H1 (cell line): ENCODE results near the gene PRKCZ. TPM values are rescaled to one million over a fixed set of nuclear protein-coding genes. Genes with fewer than 3 reads are reported as not detected.

Experiments used
- CHD1 ChIP-seq: IDR thresholded peaks from 2 replicates; pipeline ENCODE4 v1.6.1; 2012; ENCODE audit warnings: low read depth, low read length, improper control_type of control experiment
- polyA plus RNA-seq, 7 experiments: library from polyadenylated mRNA; depleted of rRNA in 3 of 7; stranded (reverse) in 5 of 7; unstranded in 2 of 7; fragments of >200 nt in 5 of 7; fragments of 200-250 nt in 2 of 7; gene quantifications; 1 replicate in 5 of 7; 2 replicates in 1 of 7; 4 replicates in 1 of 7; pipeline versions ENCODE4 v1.2.1 to v1.2.3, GENCODE V29; 2011 to 2013; ENCODE audit warnings: missing spikeins in 2 of 7, mixed read lengths in 2 of 7
- total RNA-seq: library from RNA; stranded (reverse); fragmentation: NEBNext Ultra II Directional; extraction: Animal tissue kit (Norgen Biotek cat#: 25700); gene quantifications from 2 replicates; pipeline ENCODE4 v1.2.1, GENCODE V29; 2021

PRKCZ gene
- total and polyA plus RNA-seq, 2 of the 8 experiments (the other 6 are each of a cell fraction or from before 2014, with no cell fraction given): 37.4 to 45.1 TPM

DNA sequence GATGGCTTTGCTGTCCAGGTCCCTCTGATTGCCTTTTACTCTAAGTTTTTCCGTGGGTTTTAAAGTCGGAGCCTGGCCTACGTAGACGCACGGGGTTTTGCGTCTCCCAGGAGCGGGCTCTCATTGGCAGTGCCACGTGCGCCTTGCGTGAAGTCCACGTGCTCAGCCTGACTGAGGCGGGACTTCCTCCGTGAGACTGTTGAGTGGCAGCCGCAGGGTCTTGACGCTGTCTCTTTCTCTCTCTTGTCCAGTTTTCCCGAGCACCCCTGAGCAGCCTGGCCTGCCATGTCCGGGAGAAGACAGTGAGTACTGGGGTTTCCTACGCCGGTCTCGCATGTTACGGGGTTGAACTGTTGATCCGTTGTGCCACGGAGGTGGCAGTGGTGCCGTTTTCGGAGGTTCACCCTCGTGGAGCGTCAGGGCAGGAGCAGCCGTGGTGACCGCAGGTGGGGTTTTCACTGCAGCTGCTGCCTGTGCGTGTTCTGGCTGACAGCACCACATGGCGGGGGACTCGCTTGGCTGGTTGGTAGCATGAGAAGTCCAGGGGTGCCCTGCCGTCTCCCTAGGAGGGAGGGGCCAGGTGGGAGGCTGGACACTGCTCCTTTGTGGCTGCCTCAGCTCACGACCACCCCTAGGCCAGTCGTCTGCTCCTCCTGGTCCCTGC, 9.2 kb downstream of the PRKCZ start (continued):
- no peak for TF ChIP-seq CHD1
- TF ChIP-seq, all 59 proteins: peak for 0
